Tibial artery (tissue), 4 donors: ENCODE measurements around the gene ACAP2.
A peak's percentile ranks its signal among the peaks of the same experiment; 100 is the strongest.
"Not testable (repeated sequence)": the region's sequence is repeated elsewhere in the genome, so short reads cannot be mapped to it uniquely, and the experiment has no call there.

Source experiments
- DNase-seq, 2 donors: peaks; one replicate each; pipeline ENCODE4 v3.0.0-alpha.2; 2019
- H3K27ac ChIP-seq, 2 donors: fragments of 200-600 bp; sonication (generic) in 1 of 2; 1 replicate in 1 of 2; 2 replicates in 1 of 2; pipeline ENCODE4 v1.5.1; 2018 to 2019; ENCODE audit warnings: mild to moderate bottlenecking in 1 of 2
- H3K27me3 ChIP-seq, 2 donors: fragments of 200-600 bp; sonication (generic) in 1 of 2; one replicate each; pipeline versions ENCODE4 v1.5.1 to v1.6.0; 2016 to 2019
- H3K36me3 ChIP-seq, 3 donors: fragments of 200-600 bp; sonication (generic) in 2 of 3; one replicate each; pipeline ENCODE4 v1.5.1; 2016 to 2019; ENCODE audit warnings: mild to moderate bottlenecking in 2 of 3
- H3K4me1 ChIP-seq, 4 donors: fragments of 200-600 bp; sonication (generic) in 2 of 4; 1 replicate in 3 of 4; 2 replicates in 1 of 4; pipeline ENCODE4 v1.5.1; 2016 to 2019
- H3K4me3 ChIP-seq, 2 donors: fragments of 200-600 bp; sonication (generic) in 1 of 2; 1 replicate in 1 of 2; 2 replicates in 1 of 2; pipeline ENCODE4 v1.5.1; 2018 to 2019; ENCODE audit warnings: mild to moderate bottlenecking in 2 of 2
- H3K9me3 ChIP-seq, 3 donors: fragments of 200-600 bp; sonication (generic) in 1 of 3; one replicate each; pipeline ENCODE4 v1.5.1; 2016 to 2019
- intact Hi-C: fragments of 100-400 bp; cut with DNase I; formaldehyde crosslinking; loops from one replicate; pipeline ENCODE4 v1.15.0; 2023; ENCODE audit warnings: low total_unique reads
- TF ChIP-seq, protein P1 (sequence below), 2 experiments: fragments of 200-600 bp in 1 of 2; fragments of 450-650 bp in 1 of 2; IDR thresholded peaks; one replicate each; pipeline ENCODE4 v1.5.1; 2017 to 2019; ENCODE audit warnings: antibody characterized with exemption in 2 of 2, mild to moderate bottlenecking in 1 of 2, moderate library complexity in 1 of 2

ACAP2 gene

DNA sequence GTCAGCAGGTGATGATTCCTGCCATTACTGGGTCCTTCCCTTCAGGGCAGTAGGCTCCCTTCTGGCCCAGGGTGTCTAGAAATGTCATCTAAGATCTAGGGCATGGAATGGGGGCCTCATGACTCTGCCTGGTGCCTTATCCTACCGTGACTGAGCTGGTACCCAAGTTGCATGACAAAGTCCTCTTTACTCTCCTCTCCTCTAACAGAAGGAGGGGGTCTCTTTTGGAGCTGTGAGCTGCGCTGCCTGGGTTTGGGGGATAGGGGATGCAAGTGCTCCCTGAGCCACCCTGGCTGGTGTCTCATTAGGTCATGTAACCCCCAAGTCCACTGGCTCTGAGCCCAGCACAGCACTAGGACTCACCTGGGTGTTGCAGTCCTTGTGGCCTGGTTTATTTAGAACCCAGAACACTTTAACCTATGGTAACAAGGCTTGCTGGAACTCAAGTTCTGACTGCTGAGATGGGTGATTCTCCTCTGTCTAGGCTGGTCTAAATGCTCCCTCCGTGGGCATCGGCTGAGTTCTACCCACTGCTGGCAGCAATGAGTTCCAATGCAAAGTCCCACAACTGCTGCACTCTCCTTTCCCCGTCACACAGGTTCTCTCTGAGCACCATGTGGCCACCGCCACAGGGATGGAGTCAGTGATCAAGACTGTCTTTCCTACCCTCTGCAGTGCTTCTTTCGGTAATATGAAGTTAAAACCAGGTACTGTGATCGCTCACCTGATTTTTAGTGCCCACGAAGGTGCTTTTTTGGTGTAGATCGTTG is 205.8 kb downstream of the ACAP2 start:
- Histone ChIP-seq H3K4me3 (no peak overlapping the region), H3K36me3 (no peaks in the 10 kb centered on the region), H3K27me3 (no peaks in the 10 kb centered on the region), H3K9me3 (no peaks in the 10 kb centered on the region), H3K4me1 (peaks cover 3 to 29% (median 21%) of the 10 kb centered on the region in 4 donors), H3K27ac (no peak overlapping the region)
- peak in 1 of 2 donors; percentile 32 for DNase-seq
- intact Hi-C loops, result no loop called here
- TF ChIP-seq, protein P1, sequence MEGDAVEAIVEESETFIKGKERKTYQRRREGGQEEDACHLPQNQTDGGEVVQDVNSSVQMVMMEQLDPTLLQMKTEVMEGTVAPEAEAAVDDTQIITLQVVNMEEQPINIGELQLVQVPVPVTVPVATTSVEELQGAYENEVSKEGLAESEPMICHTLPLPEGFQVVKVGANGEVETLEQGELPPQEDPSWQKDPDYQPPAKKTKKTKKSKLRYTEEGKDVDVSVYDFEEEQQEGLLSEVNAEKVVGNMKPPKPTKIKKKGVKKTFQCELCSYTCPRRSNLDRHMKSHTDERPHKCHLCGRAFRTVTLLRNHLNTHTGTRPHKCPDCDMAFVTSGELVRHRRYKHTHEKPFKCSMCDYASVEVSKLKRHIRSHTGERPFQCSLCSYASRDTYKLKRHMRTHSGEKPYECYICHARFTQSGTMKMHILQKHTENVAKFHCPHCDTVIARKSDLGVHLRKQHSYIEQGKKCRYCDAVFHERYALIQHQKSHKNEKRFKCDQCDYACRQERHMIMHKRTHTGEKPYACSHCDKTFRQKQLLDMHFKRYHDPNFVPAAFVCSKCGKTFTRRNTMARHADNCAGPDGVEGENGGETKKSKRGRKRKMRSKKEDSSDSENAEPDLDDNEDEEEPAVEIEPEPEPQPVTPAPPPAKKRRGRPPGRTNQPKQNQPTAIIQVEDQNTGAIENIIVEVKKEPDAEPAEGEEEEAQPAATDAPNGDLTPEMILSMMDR (IDR thresholded peaks at IDR 0.05), result no peak

DNA sequence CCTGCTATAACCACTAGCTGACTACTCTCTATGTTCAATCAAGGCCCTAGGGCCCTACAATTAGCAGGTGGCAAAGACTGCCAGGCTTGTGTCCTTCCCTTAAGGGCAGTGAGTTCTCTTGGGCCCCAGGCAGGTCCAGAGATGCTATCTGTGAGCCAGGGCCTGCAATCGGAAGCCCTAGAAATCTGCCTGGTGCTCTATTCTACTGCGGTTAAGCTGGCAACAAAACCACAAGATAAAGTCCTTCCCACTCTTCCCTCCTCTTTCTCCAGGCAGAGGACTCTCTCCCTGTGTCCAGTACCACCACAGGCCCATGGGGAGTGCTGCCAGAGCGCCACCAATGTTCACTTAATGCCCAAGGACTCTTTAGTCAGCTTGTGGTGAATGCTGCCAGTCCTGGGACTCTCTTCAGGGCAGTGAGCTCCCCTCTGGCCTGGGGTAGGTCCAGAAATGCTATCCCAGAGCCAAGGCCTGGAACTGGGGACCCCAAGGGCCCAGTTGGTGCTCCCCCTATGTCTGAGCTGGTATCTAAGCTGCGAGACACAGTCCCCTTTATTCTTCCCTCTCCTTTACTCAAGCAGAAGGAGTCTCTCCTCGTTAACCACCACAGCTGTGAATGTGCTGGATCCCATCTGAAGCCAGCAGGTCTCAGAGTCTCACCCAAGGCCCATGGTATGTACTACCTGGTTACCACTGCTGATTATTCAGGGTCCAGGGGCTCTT is 206.6 kb downstream of the ACAP2 start:
- TF ChIP-seq, protein P1 (IDR thresholded peaks at IDR 0.05), result no peak
- intact Hi-C loops, result no loop called here
- peak in 1 of 2 donors; percentile 50 for DNase-seq
- no peak overlapping the region for H3K4me3 ChIP-seq
- H3K27me3 ChIP-seq, result no peaks in the 10 kb centered on the region
- H3K4me1 ChIP-seq, result peaks cover 3 to 29% (median 21%) of the 10 kb centered on the region in 4 donors
- H3K9me3 ChIP-seq, result no peaks in the 10 kb centered on the region
- no peaks in the 10 kb centered on the region for H3K36me3 ChIP-seq
- no peak overlapping the region for H3K27ac ChIP-seq

DNA sequence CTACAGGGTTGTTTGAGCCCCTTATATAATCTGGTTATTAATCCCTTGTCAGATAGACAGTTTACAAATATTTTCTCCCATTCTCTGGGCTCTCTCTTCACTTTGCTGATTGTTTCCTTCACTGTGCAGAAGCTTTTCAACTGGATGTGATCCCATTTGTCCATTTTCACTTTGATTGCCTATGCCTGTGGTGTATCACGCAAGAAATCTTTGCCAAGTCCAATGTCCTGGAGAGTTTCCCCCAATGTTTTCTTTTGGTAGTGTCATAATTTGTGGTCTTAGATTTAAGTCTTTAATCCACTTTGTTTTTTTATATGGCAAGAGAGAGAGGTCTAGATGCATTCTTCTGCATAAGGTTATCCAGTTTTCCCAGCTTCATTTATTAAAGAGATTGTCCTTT is 212.6 kb downstream of the ACAP2 start:
- DNase-seq, result no peak
- Histone ChIP-seq H3K4me3 (no peak overlapping the region), H3K27me3 (no peaks in the 10 kb centered on the region), H3K9me3 (no peaks in the 10 kb centered on the region), H3K36me3 (peaks cover 0 to 6% (median 0%) of the 10 kb centered on the region in 3 donors), H3K4me1 (peaks cover 0 to 5% (median 0%) of the 10 kb centered on the region in 4 donors), H3K27ac (no peak overlapping the region)
- TF ChIP-seq, protein P1 (IDR thresholded peaks at IDR 0.05), result no peak
- intact Hi-C loops, result no loop called here

DNA sequence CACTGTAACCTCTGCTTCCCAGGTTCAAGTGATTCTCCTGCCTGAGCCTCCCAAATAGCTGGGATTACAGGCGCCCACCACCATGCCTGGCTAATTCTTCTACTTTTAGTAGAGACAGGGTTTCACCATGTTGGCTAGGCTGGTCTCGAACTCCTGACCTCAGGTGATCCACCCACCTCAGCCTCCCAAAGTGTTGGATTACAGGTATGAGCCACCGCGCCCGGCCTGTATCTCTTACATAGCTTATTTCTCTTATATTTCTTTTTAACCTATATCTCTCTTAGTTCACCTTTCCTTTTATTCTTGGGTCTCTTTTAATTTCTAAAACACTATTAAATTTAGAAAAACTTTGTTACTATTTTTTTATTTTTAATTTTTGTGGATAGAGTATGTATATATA is 213.9 kb downstream of the ACAP2 start:
- H3K36me3 ChIP-seq, H3K27ac ChIP-seq, H3K4me3 ChIP-seq, H3K27me3 ChIP-seq, DNase-seq, H3K9me3 ChIP-seq: not testable (repeated sequence)
- peaks cover 0 to 13% (median 9%) of the 10 kb centered on the region in 4 donors for H3K4me1 ChIP-seq
- intact Hi-C loops, result loop anchor here (10.0 kb wide), 1 partner anchor 74 kb away; no protein-coding TSS in a partner anchor

DNA sequence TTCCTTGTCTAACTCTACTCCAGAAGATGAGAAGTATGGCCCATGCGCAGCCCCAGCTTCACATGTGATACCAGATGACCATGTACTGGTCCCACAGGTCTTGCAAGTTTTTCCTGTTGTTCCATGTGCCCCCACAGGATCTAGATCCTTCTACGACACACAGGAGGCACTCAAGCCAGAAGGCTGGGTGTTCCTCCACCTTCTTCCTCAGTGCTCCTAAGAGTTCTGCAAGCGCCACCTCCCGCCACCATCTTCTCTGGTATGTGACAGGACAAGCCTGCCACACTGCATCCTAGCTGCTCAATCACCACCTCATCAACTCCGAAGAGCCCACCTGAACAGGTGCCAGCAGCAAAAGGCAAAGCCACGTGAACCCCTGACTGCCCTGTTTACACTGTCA is 214.9 kb downstream of the ACAP2 start:
- TF ChIP-seq, protein P1 (IDR thresholded peaks at IDR 0.05), result no peak
- H3K27ac ChIP-seq, result no peak overlapping the region
- H3K4me1 ChIP-seq, result peaks cover 0 to 23% (median 18%) of the 10 kb centered on the region in 4 donors
- H3K27me3 ChIP-seq, result no peaks in the 10 kb centered on the region
- intact Hi-C loops, result loop anchor here (10.0 kb wide), 1 partner anchor 73 kb away; no protein-coding TSS in a partner anchor
- peaks cover 0 to 6% (median 0%) of the 10 kb centered on the region in 3 donors for H3K36me3 ChIP-seq
- H3K9me3 ChIP-seq, result no peaks in the 10 kb centered on the region
- peak in 1 of 2 donors; percentile 41 for DNase-seq
- no peak overlapping the region for H3K4me3 ChIP-seq
